ENCODE results near the gene FAM47E. TPM values are rescaled to one million over a fixed set of nuclear protein-coding genes. Genes with fewer than 3 reads are reported as not detected.

The FAM47E gene
- total and polyA plus RNA-seq, 2 of the 13 experiments (the other 11 are each of a cell fraction or from before 2014, with no cell fraction given), result 0.33 to 0.66 TPM

DNA sequence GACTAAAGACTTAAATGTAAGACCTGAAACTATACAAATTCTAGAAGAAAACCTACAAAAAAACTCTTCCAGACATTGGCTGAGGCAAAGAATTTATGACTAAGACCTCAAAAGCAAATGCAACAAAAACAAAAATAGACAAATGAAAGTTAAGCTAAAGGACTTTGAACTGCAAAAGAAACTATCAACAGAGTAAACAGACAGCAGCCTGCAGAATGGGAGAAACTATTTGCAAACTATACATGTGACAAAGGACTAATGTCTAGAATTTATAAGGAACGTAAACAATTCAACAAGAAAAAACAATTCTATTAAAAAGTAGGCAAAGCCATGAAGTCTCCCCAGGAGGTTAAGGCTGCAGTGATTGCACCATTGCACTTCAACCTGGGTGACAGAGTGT lies 9.1 kb downstream of the FAM47E start (continued):
- TF ChIP-seq PITX1 (CRISPR knock-in tag; IDR thresholded peaks at IDR 0.05) (no peak), HNRNPK (IDR thresholded peaks at IDR 0.05; ENCODE audit: low read depth, low read length, poor library complexity, severe bottlenecking) (no peak), SOX13 (IDR thresholded peaks at IDR 0.05) (no peak), SOX13 (CRISPR knock-in tag; conservative IDR thresholded peaks at IDR 0.05 in 1 of 2, IDR thresholded peaks at IDR 0.05 in 1 of 2) (peak in 1 of 2 experiments; percentile 50; a peak in 1 of 4 replicates), ZNF354B (CRISPR knock-in tag; IDR thresholded peaks at IDR 0.05) (no peak), SOX6 (IDR thresholded peaks at IDR 0.05) (no peak), SOX6 (CRISPR knock-in tag; IDR thresholded peaks at IDR 0.05) (peak; percentile 68), ASH2L (IDR thresholded peaks at IDR 0.05; ENCODE audit: insufficient read length, low read depth, low read length) (peak; percentile 15), NFE2 (CRISPR knock-in tag; IDR thresholded peaks at IDR 0.05) (no peak), HNF4A (CRISPR knock-in tag; IDR thresholded peaks at IDR 0.05) (peak; percentile 49), AGO2 (optimal IDR thresholded peaks at IDR 0.05; ENCODE audit: low read depth, low read length) (no peak), STAG1 (CRISPR knock-in tag; IDR thresholded peaks at IDR 0.05) (no peak), GFI1 (CRISPR knock-in tag; IDR thresholded peaks at IDR 0.05; ENCODE audit: borderline replicate concordance) (peak; percentile 33; the same call in 1 of the 2 replicates), HMG20A (CRISPR knock-in tag; IDR thresholded peaks at IDR 0.05; ENCODE audit: borderline replicate concordance) (peak; percentile 59; the same call in 1 of the 2 replicates)
- TF ChIP-seq, protein P1, sequence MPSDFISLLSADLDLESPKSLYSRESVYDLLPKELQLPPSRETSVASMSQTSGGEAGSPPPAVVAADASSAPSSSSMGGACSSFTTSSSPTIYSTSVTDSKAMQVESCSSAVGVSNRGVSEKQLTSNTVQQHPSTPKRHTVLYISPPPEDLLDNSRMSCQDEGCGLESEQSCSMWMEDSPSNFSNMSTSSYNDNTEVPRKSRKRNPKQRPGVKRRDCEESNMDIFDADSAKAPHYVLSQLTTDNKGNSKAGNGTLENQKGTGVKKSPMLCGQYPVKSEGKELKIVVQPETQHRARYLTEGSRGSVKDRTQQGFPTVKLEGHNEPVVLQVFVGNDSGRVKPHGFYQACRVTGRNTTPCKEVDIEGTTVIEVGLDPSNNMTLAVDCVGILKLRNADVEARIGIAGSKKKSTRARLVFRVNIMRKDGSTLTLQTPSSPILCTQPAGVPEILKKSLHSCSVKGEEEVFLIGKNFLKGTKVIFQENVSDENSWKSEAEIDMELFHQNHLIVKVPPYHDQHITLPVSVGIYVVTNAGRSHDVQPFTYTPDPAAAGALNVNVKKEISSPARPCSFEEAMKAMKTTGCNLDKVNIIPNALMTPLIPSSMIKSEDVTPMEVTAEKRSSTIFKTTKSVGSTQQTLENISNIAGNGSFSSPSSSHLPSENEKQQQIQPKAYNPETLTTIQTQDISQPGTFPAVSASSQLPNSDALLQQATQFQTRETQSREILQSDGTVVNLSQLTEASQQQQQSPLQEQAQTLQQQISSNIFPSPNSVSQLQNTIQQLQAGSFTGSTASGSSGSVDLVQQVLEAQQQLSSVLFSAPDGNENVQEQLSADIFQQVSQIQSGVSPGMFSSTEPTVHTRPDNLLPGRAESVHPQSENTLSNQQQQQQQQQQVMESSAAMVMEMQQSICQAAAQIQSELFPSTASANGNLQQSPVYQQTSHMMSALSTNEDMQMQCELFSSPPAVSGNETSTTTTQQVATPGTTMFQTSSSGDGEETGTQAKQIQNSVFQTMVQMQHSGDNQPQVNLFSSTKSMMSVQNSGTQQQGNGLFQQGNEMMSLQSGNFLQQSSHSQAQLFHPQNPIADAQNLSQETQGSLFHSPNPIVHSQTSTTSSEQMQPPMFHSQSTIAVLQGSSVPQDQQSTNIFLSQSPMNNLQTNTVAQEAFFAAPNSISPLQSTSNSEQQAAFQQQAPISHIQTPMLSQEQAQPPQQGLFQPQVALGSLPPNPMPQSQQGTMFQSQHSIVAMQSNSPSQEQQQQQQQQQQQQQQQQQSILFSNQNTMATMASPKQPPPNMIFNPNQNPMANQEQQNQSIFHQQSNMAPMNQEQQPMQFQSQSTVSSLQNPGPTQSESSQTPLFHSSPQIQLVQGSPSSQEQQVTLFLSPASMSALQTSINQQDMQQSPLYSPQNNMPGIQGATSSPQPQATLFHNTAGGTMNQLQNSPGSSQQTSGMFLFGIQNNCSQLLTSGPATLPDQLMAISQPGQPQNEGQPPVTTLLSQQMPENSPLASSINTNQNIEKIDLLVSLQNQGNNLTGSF (CRISPR knock-in tag; IDR thresholded peaks at IDR 0.05), result no peak
- TF ChIP-seq, protein P2, sequence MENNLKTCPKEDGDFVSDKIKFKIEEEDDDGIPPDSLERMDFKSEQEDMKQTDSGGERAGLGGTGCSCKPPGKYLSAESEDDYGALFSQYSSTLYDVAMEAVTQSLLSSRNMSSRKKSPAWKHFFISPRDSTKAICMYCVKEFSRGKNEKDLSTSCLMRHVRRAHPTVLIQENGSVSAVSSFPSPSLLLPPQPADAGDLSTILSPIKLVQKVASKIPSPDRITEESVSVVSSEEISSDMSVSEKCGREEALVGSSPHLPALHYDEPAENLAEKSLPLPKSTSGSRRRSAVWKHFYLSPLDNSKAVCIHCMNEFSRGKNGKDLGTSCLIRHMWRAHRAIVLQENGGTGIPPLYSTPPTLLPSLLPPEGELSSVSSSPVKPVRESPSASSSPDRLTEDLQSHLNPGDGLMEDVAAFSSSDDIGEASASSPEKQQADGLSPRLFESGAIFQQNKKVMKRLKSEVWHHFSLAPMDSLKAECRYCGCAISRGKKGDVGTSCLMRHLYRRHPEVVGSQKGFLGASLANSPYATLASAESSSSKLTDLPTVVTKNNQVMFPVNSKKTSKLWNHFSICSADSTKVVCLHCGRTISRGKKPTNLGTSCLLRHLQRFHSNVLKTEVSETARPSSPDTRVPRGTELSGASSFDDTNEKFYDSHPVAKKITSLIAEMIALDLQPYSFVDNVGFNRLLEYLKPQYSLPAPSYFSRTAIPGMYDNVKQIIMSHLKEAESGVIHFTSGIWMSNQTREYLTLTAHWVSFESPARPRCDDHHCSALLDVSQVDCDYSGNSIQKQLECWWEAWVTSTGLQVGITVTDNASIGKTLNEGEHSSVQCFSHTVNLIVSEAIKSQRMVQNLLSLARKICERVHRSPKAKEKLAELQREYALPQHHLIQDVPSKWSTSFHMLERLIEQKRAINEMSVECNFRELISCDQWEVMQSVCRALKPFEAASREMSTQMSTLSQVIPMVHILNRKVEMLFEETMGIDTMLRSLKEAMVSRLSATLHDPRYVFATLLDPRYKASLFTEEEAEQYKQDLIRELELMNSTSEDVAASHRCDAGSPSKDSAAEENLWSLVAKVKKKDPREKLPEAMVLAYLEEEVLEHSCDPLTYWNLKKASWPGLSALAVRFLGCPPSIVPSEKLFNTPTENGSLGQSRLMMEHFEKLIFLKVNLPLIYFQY (CRISPR knock-in tag; IDR thresholded peaks at IDR 0.05; ENCODE audit: borderline replicate concordance), result no peak
- TF ChIP-seq, protein P3, sequence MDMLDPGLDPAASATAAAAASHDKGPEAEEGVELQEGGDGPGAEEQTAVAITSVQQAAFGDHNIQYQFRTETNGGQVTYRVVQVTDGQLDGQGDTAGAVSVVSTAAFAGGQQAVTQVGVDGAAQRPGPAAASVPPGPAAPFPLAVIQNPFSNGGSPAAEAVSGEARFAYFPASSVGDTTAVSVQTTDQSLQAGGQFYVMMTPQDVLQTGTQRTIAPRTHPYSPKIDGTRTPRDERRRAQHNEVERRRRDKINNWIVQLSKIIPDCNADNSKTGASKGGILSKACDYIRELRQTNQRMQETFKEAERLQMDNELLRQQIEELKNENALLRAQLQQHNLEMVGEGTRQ (IDR thresholded peaks at IDR 0.05; ENCODE audit: low read depth, low read length), result no peak
- TF ChIP-seq, protein P3 (CRISPR knock-in tag; IDR thresholded peaks at IDR 0.05; ENCODE audit: borderline replicate concordance), result no peak
